ENCODE measurements around the gene MYCT1.
"Not testable (repeated sequence)": the region's sequence is repeated elsewhere in the genome, so short reads cannot be mapped to it uniquely, and the experiment has no call there.

MYCT1 gene

GRCh38 chr6:152697634-152698033, at the start of gene MYCT1:
TSS of gene MYCT1 (plus strand) at chr6:152697897. CDS start at chr6:152697903, 6 bp downstream.
- DNase-seq (ENCODE audit: low read depth in 2 of 2): no peak

- DNase-seq (ENCODE audit: low read depth in 2 of 2): no peak
Observed at GRCh38 chr6:152648105-152648504, 49.6 kb upstream of the MYCT1 start.

- no peak for DNase-seq (ENCODE audit: low read depth in 2 of 2)
Observed at GRCh38 chr6:152651986-152652385, 45.7 kb upstream of the MYCT1 start.

GRCh38 chr6:152661776-152662175, 35.9 kb upstream of the MYCT1 start:
- no peak for DNase-seq (ENCODE audit: low read depth in 2 of 2)

- DNase-seq (ENCODE audit: low read depth in 2 of 2): no peak
Observed at GRCh38 chr6:152669895-152670294, 27.8 kb upstream of the MYCT1 start.

- DNase-seq (ENCODE audit: low read depth in 2 of 2): no peak
Observed at GRCh38 chr6:152671171-152671570, 26.5 kb upstream of the MYCT1 start.

GRCh38 chr6:152673236-152673635, 24.5 kb upstream of the MYCT1 start:
- no peak for DNase-seq (ENCODE audit: low read depth in 2 of 2)

- DNase-seq (ENCODE audit: low read depth in 2 of 2): no peak
Observed at GRCh38 chr6:152680151-152680550, 17.5 kb upstream of the MYCT1 start.

GRCh38 chr6:152680879-152681517, 16.7 kb upstream of the MYCT1 start:
- no peak for DNase-seq (ENCODE audit: low read depth in 2 of 2)

- no peak for DNase-seq (ENCODE audit: low read depth in 2 of 2)
Observed at GRCh38 chr6:152682141-152682540, 15.6 kb upstream of the MYCT1 start.

- DNase-seq (ENCODE audit: low read depth in 2 of 2): not testable (repeated sequence)
Observed at GRCh38 chr6:152682935-152683334, 14.8 kb upstream of the MYCT1 start.

- DNase-seq (ENCODE audit: low read depth in 2 of 2): no peak
Observed at GRCh38 chr6:152685819-152686218, 11.9 kb upstream of the MYCT1 start.

- no peak for DNase-seq (ENCODE audit: low read depth in 2 of 2)
Observed at GRCh38 chr6:152695372-152696045, 2.2 kb upstream of the MYCT1 start.

- DNase-seq (ENCODE audit: low read depth in 2 of 2): no peak
Observed at GRCh38 chr6:152696522-152696921, 1.2 kb upstream of the MYCT1 start.

GRCh38 chr6:152698692-152699091, 995 bp downstream of the MYCT1 start:
- no peak for DNase-seq (ENCODE audit: low read depth in 2 of 2)

GRCh38 chr6:152700427-152700826, 2.7 kb downstream of the MYCT1 start:
- no peak for DNase-seq (ENCODE audit: low read depth in 2 of 2)

- DNase-seq (ENCODE audit: low read depth in 2 of 2): no peak
Observed at GRCh38 chr6:152701081-152701862, 3.6 kb downstream of the MYCT1 start.

GRCh38 chr6:152701863-152702401, 4.2 kb downstream of the MYCT1 start:
- DNase-seq (ENCODE audit: low read depth in 2 of 2): no peak

GRCh38 chr6:152703750-152704149, 6.1 kb downstream of the MYCT1 start:
- DNase-seq (ENCODE audit: low read depth in 2 of 2): not testable (repeated sequence)

GRCh38 chr6:152705327-152705726, 7.6 kb downstream of the MYCT1 start:
- DNase-seq (ENCODE audit: low read depth in 2 of 2): no peak

- DNase-seq (ENCODE audit: low read depth in 2 of 2): no peak
Observed at GRCh38 chr6:152716322-152716721, 18.6 kb downstream of the MYCT1 start.

- DNase-seq (ENCODE audit: low read depth in 2 of 2): no peak
Observed at GRCh38 chr6:152720974-152721373, 23.3 kb downstream of the MYCT1 start.
